ENCODE data around the gene NEMP1.

NEMP1 gene

DNA sequence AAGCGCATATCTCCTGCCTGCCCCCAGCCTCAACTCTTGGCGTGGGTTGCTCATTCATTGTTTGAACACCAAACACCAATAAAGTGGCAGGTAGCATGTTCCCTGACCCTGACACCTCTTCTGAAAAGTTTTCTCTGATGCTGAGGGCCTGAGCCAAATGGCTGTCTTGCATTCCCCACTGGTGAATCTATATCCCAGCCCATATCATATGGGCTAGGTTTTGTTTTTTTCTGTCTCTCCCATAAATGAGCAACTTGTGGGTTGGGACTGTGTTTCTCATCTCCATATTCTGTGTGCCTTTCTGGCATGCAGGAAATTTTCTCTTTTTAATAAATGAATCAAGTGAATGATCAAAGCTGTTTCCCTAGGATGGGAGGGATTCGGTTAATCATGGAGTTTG is 33.7 kb downstream of the NEMP1 start:
- no peak overlapping the region for H3K27ac ChIP-seq (ENCODE audit: low read length)
- H3K4me2 ChIP-seq (ENCODE audit: insufficient read depth, low read length) = no peak overlapping the region
- no peaks in the 10 kb centered on the region for H3K9me3 ChIP-seq (ENCODE audit: insufficient read depth, low read length, severe bottlenecking)
- no peaks in the 10 kb centered on the region for H4K20me1 ChIP-seq (ENCODE audit: insufficient read depth, low read length)
- no peak overlapping the region for H3K9ac ChIP-seq (ENCODE audit: low read depth, low read length)
- no peaks in the 10 kb centered on the region for H3K36me3 ChIP-seq (ENCODE audit: insufficient read depth, low read length)
- ATAC-seq (ENCODE audit: insufficient read depth, low read depth) = no peak
- no peaks in the 10 kb centered on the region for H3K27me3 ChIP-seq (ENCODE audit: insufficient read depth, low read length, poor library complexity)
- no peaks in the 10 kb centered on the region for H3K79me2 ChIP-seq (ENCODE audit: insufficient read depth, low read length)
- no peak overlapping the region for H3K4me3 ChIP-seq (ENCODE audit: low read depth in 1 of 2, low read length in 2 of 2)
- no peak for DNase-seq
- no peak overlapping the region for H2AFZ ChIP-seq (ENCODE audit: low read depth, low read length)
- H3K4me1 ChIP-seq (ENCODE audit: insufficient read depth, low read length) = peaks cover 34% of the 10 kb centered on the region
- TF ChIP-seq, protein P1, sequence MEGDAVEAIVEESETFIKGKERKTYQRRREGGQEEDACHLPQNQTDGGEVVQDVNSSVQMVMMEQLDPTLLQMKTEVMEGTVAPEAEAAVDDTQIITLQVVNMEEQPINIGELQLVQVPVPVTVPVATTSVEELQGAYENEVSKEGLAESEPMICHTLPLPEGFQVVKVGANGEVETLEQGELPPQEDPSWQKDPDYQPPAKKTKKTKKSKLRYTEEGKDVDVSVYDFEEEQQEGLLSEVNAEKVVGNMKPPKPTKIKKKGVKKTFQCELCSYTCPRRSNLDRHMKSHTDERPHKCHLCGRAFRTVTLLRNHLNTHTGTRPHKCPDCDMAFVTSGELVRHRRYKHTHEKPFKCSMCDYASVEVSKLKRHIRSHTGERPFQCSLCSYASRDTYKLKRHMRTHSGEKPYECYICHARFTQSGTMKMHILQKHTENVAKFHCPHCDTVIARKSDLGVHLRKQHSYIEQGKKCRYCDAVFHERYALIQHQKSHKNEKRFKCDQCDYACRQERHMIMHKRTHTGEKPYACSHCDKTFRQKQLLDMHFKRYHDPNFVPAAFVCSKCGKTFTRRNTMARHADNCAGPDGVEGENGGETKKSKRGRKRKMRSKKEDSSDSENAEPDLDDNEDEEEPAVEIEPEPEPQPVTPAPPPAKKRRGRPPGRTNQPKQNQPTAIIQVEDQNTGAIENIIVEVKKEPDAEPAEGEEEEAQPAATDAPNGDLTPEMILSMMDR (IDR thresholded peaks at IDR 0.05; ENCODE audit: borderline replicate concordance, extremely low read depth, low read length, poor library complexity, severe bottlenecking) = no peak
- TF ChIP-seq EZH2 (IDR thresholded peaks at IDR 0.05; ENCODE audit: borderline replicate concordance, low read depth, low read length, severe bottlenecking) = no peak

DNA sequence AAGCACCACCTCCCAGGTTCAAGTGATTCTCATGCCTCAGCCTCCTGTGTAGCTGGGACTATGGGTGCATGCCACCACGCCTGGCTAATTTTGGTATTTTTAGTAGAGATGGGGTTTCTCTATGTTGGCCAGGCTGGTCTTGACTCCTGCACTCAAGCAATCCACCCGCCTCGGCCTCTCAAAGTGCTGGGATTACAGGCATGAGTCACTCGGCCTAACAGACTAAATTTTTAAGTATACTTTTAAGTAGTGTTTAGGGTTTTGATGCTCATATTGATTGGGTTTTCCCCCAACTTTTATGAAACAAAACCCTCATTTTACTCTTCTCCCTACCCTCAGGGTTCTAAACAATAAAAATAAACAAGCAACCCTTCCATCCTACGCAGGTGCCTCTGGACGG is 34.1 kb downstream of the NEMP1 start:
- Histone ChIP-seq H3K4me3 (ENCODE audit: low read depth in 1 of 2, low read length in 2 of 2) (no peak overlapping the region), H3K27me3 (ENCODE audit: insufficient read depth, low read length, poor library complexity) (no peaks in the 10 kb centered on the region), H3K79me2 (ENCODE audit: insufficient read depth, low read length) (no peaks in the 10 kb centered on the region), H3K4me1 (ENCODE audit: insufficient read depth, low read length) (peaks cover 34% of the 10 kb centered on the region), H3K36me3 (ENCODE audit: insufficient read depth, low read length) (no peaks in the 10 kb centered on the region), H3K9me3 (ENCODE audit: insufficient read depth, low read length, severe bottlenecking) (no peaks in the 10 kb centered on the region), H3K27ac (ENCODE audit: low read length) (no peak overlapping the region), H3K9ac (ENCODE audit: low read depth, low read length) (no peak overlapping the region), H4K20me1 (ENCODE audit: insufficient read depth, low read length) (no peaks in the 10 kb centered on the region), H2AFZ (ENCODE audit: low read depth, low read length) (no peak overlapping the region), H3K4me2 (ENCODE audit: insufficient read depth, low read length) (no peak overlapping the region)
- ATAC-seq (ENCODE audit: insufficient read depth, low read depth) = no peak
- no peak for DNase-seq
- TF ChIP-seq, protein P1 (IDR thresholded peaks at IDR 0.05; ENCODE audit: borderline replicate concordance, extremely low read depth, low read length, poor library complexity, severe bottlenecking) = no peak
- TF ChIP-seq EZH2 (IDR thresholded peaks at IDR 0.05; ENCODE audit: borderline replicate concordance, low read depth, low read length, severe bottlenecking) = no peak

DNA sequence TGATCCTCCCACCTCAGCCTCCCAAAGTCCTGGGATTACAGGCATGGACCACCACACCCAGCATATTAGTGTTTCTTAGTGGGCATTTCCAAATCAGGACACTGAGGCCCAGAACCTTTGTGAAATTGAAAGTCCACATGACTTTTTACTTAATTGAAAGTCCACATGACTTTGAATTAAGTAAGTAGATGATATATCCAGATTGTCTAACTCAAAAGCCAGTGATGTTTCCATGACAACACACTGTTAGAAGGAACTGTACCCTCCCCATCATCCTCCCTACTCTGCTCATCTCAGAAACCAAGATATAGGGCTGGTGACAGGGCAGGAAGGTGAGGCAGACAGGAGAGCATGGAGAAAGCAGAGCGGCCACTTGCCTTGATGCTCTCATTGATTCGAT is 35.9 kb downstream of the NEMP1 start:
- DNase-seq (no peak), ATAC-seq (ENCODE audit: insufficient read depth, low read depth) (no peak)
- H3K9me3 ChIP-seq (ENCODE audit: insufficient read depth, low read length, severe bottlenecking) = no peaks in the 10 kb centered on the region
- H3K36me3 ChIP-seq (ENCODE audit: insufficient read depth, low read length) = no peaks in the 10 kb centered on the region
- H3K4me3 ChIP-seq (ENCODE audit: low read depth in 1 of 2, low read length in 2 of 2) = no peak overlapping the region
- no peak overlapping the region for H3K27ac ChIP-seq (ENCODE audit: low read length)
- no peaks in the 10 kb centered on the region for H3K27me3 ChIP-seq (ENCODE audit: insufficient read depth, low read length, poor library complexity)
- no peak overlapping the region for H3K4me2 ChIP-seq (ENCODE audit: insufficient read depth, low read length)
- H3K4me1 ChIP-seq (ENCODE audit: insufficient read depth, low read length) = peaks cover 20% of the 10 kb centered on the region
- H2AFZ ChIP-seq (ENCODE audit: low read depth, low read length) = no peak overlapping the region
- H3K9ac ChIP-seq (ENCODE audit: low read depth, low read length) = no peak overlapping the region
- no peaks in the 10 kb centered on the region for H4K20me1 ChIP-seq (ENCODE audit: insufficient read depth, low read length)
- TF ChIP-seq, protein P1 (IDR thresholded peaks at IDR 0.05; ENCODE audit: borderline replicate concordance, extremely low read depth, low read length, poor library complexity, severe bottlenecking) = no peak
- no peaks in the 10 kb centered on the region for H3K79me2 ChIP-seq (ENCODE audit: insufficient read depth, low read length)

DNA sequence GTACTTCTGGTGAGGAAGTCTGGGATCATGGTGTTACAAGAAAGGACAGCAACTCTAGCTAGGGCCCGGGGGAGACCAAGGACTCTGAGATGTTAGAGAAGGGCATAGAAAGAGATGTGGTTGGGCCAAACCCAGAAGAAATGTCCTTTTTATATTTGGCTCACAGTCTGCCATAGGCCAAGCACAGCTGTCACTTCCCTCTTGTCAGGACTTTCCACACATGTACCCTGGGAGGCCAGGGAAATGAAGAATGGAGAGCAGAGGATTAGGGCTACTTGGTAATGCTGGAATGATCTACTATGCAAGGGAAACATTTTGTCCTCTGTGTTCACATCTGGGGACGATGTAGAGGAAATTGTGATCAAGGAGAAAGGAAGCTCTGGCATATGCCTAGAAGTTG is 37.8 kb downstream of the NEMP1 start:
- Histone ChIP-seq H3K4me3 (ENCODE audit: low read depth in 1 of 2, low read length in 2 of 2) (no peak overlapping the region), H3K79me2 (ENCODE audit: insufficient read depth, low read length) (no peaks in the 10 kb centered on the region), H2AFZ (ENCODE audit: low read depth, low read length) (no peak overlapping the region), H3K9ac (ENCODE audit: low read depth, low read length) (no peak overlapping the region), H3K27ac (ENCODE audit: low read length) (no peak overlapping the region), H3K4me1 (ENCODE audit: insufficient read depth, low read length) (peaks cover under 1% of the 10 kb centered on the region; the same call in 1 of the 2 replicates), H3K4me2 (ENCODE audit: insufficient read depth, low read length) (no peak overlapping the region), H3K36me3 (ENCODE audit: insufficient read depth, low read length) (no peaks in the 10 kb centered on the region), H4K20me1 (ENCODE audit: insufficient read depth, low read length) (no peaks in the 10 kb centered on the region), H3K9me3 (ENCODE audit: insufficient read depth, low read length, severe bottlenecking) (no peaks in the 10 kb centered on the region), H3K27me3 (ENCODE audit: insufficient read depth, low read length, poor library complexity) (no peaks in the 10 kb centered on the region)
- TF ChIP-seq, protein P1 (IDR thresholded peaks at IDR 0.05; ENCODE audit: borderline replicate concordance, extremely low read depth, low read length, poor library complexity, severe bottlenecking) = no peak
- TF ChIP-seq EZH2 (IDR thresholded peaks at IDR 0.05; ENCODE audit: borderline replicate concordance, low read depth, low read length, severe bottlenecking) = no peak
- no peak for DNase-seq
- no peak for ATAC-seq (ENCODE audit: insufficient read depth, low read depth)

Data from DND-41 (cell line).